ENCODE data around the gene CILP2.

DNA sequence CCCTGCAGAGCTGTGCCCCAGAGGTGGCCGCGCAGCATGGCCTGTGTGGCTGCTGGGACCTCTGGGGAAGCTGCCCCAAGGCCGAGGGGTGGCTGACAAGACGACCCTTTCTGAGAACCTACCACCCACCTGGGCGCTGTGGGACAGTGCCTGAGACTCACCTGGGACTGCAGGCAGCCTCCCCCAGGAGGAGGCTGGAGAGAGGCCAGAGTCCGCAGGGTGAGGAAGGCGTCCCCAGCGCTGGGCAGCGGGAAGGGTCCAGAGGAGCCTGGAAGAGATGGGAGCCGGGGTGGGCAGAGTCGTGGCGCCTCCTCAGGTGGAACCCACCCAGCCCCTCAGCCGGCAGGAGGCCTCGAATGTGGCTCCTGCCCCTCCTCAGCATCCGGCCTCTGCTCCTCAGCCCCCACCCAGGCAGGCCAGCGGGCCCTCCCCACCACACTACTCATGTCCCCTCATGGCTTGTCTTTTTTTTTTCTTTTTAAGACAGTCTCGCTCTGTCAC, 25.3 kb downstream of the CILP2 start:
- TF ChIP-seq POLR2AphosphoS5 (IDR thresholded peaks at IDR 0.05; ENCODE audit: low read depth) (no peak), CREB1 (CRISPR knock-in tag; IDR thresholded peaks at IDR 0.05; ENCODE audit: low read depth) (no peak), EZH2phosphoT487 (IDR thresholded peaks at IDR 0.05; ENCODE audit: unreplicated experiment) (no peak), EZH2 (IDR thresholded peaks at IDR 0.05; ENCODE audit: low read depth, unreplicated experiment) (no peak), ZNF114 (CRISPR knock-in tag; IDR thresholded peaks at IDR 0.05) (no peak), JUNB (IDR thresholded peaks at IDR 0.05; ENCODE audit: unreplicated experiment) (no peak), NANOG (IDR thresholded peaks at IDR 0.05; ENCODE audit: borderline replicate concordance) (no peak), STAT1 (IDR thresholded peaks at IDR 0.05; ENCODE audit: unreplicated experiment) (no peak)
- TF ChIP-seq, protein P1, sequence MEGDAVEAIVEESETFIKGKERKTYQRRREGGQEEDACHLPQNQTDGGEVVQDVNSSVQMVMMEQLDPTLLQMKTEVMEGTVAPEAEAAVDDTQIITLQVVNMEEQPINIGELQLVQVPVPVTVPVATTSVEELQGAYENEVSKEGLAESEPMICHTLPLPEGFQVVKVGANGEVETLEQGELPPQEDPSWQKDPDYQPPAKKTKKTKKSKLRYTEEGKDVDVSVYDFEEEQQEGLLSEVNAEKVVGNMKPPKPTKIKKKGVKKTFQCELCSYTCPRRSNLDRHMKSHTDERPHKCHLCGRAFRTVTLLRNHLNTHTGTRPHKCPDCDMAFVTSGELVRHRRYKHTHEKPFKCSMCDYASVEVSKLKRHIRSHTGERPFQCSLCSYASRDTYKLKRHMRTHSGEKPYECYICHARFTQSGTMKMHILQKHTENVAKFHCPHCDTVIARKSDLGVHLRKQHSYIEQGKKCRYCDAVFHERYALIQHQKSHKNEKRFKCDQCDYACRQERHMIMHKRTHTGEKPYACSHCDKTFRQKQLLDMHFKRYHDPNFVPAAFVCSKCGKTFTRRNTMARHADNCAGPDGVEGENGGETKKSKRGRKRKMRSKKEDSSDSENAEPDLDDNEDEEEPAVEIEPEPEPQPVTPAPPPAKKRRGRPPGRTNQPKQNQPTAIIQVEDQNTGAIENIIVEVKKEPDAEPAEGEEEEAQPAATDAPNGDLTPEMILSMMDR (conservative IDR thresholded peaks at IDR 0.05; ENCODE audit: low read depth in 2 of 2) = no peak
- TF ChIP-seq, protein P2, sequence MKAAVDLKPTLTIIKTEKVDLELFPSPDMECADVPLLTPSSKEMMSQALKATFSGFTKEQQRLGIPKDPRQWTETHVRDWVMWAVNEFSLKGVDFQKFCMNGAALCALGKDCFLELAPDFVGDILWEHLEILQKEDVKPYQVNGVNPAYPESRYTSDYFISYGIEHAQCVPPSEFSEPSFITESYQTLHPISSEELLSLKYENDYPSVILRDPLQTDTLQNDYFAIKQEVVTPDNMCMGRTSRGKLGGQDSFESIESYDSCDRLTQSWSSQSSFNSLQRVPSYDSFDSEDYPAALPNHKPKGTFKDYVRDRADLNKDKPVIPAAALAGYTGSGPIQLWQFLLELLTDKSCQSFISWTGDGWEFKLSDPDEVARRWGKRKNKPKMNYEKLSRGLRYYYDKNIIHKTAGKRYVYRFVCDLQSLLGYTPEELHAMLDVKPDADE (IDR thresholded peaks at IDR 0.05) = no peak
- TF ChIP-seq, protein P3, sequence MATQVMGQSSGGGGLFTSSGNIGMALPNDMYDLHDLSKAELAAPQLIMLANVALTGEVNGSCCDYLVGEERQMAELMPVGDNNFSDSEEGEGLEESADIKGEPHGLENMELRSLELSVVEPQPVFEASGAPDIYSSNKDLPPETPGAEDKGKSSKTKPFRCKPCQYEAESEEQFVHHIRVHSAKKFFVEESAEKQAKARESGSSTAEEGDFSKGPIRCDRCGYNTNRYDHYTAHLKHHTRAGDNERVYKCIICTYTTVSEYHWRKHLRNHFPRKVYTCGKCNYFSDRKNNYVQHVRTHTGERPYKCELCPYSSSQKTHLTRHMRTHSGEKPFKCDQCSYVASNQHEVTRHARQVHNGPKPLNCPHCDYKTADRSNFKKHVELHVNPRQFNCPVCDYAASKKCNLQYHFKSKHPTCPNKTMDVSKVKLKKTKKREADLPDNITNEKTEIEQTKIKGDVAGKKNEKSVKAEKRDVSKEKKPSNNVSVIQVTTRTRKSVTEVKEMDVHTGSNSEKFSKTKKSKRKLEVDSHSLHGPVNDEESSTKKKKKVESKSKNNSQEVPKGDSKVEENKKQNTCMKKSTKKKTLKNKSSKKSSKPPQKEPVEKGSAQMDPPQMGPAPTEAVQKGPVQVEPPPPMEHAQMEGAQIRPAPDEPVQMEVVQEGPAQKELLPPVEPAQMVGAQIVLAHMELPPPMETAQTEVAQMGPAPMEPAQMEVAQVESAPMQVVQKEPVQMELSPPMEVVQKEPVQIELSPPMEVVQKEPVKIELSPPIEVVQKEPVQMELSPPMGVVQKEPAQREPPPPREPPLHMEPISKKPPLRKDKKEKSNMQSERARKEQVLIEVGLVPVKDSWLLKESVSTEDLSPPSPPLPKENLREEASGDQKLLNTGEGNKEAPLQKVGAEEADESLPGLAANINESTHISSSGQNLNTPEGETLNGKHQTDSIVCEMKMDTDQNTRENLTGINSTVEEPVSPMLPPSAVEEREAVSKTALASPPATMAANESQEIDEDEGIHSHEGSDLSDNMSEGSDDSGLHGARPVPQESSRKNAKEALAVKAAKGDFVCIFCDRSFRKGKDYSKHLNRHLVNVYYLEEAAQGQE (IDR thresholded peaks at IDR 0.05; ENCODE audit: unreplicated experiment) = no peak

All from GM23338 (cell line).